Body of pancreas (tissue), 4 donors: ENCODE measurements around the gene MERTK. TPM values are rescaled to one million over a fixed set of nuclear protein-coding genes. Genes with fewer than 3 reads are reported as not detected.
"Not testable (repeated sequence)": the region's sequence is repeated elsewhere in the genome, so short reads cannot be mapped to it uniquely, and the experiment has no call there.

Source experiments
- ATAC-seq: fragments of 150-250 bp; one replicate; pipeline ENCODE4 v1.9.1; 2016
- DNase-seq, 4 donors: peaks; one replicate each; pipeline ENCODE4 v3.0.0-alpha.2; 2019
- H3K27ac ChIP-seq, 4 donors: fragments of 200-600 bp; sonication (generic); 1 replicate in 3 of 4; 2 replicates in 1 of 4; pipeline versions ENCODE4 v1.5.1 to v1.6.1; 2016 to 2019; ENCODE audit warnings: mild to moderate bottlenecking in 1 of 4, mixed read lengths in 1 of 4, moderate library complexity in 1 of 4
- H3K27me3 ChIP-seq, 2 donors: fragments of 200-600 bp; sonication (generic); one replicate each; pipeline ENCODE4 v1.6.0; 2016; ENCODE audit warnings: mild to moderate bottlenecking in 1 of 2
- H3K36me3 ChIP-seq, 2 donors: fragments of 200-600 bp; sonication (generic); replicated peaks in 1 of 2; 2 replicates each; pipeline ENCODE4 v1.5.1; 2016; ENCODE audit warnings: low read depth in 2 of 2; ENCODE audit not compliant: insufficient read depth in 1 of 2
- H3K4me1 ChIP-seq: fragments of 200-600 bp; sonication (generic); one replicate; pipeline ENCODE4 v1.6.0; 2016
- H3K4me3 ChIP-seq, 2 donors: fragments of 200-600 bp; sonication (generic); 1 replicate in 1 of 2; 2 replicates in 1 of 2; pipeline ENCODE4 v1.5.1; 2016 to 2019
- H3K9me3 ChIP-seq, 3 donors: fragments of 200-600 bp; sonication (generic); 1 replicate in 2 of 3; 2 replicates in 1 of 3; pipeline ENCODE4 v1.5.1; 2016
- POLR2A ChIP-seq, 3 donors: fragments of 450-650 bp; IDR thresholded peaks; one replicate each; pipeline ENCODE4 v1.6.1; 2016; ENCODE audit warnings: antibody characterized with exemption in 3 of 3, mild to moderate bottlenecking in 2 of 3
- WGBS, 2 donors: methylation state at CpG; one replicate each; pipeline ENCODE4 v1.1.5; 2017; 5-methylcytosine and 5-hydroxymethylcytosine counted together
- intact Hi-C: fragments of 100-400 bp; cut with DNase I; formaldehyde crosslinking; loops from one replicate; pipeline ENCODE4 v1.15.1; 2023
- total RNA-seq, 2 donors: library from RNA; depleted of rRNA; stranded (reverse); fragments of >200 nt; gene quantifications; one replicate each; pipeline ENCODE4 v1.1.0, GENCODE V29; 2016
- TF ChIP-seq, protein P1 (sequence below), 7 experiments: fragments of 450-650 bp in 4 of 7; fragments of 200-600 bp in 3 of 7; sonication (generic) in 3 of 7; IDR thresholded peaks; one replicate each; pipeline ENCODE4 v1.5.1; 2016 to 2019; ENCODE audit warnings: antibody characterized with exemption in 7 of 7

MERTK gene
- total RNA-seq, 2 donors from 2014 or later = 7.9 to 9.6 TPM

DNA sequence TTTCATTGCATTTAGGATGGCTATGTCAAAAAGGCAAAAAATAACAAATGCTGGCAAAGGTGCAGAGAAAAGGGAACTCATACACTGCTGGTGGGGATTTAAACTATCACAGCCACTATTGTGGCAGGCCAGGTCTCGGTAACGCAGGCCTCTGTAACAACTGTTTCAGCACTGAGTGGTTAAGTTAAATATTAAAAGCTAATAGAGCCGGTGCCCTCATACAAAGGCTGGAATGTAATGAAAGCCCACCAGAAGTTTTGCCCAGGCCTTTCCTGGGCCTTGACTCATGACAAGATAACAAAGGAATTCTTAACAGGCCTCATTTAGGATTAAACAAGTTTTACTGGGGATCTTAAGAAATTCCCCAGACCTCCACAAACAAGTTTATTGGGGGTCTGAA is 10.7 kb downstream of the MERTK start:
- no peak for DNase-seq
- WGBS, 2 donors = 35 to 37% methylated on average over 3 of the region's 3 CpGs
- H3K4me1 ChIP-seq = peaks cover 53% of the 10 kb centered on the region
- TF ChIP-seq, protein P1, sequence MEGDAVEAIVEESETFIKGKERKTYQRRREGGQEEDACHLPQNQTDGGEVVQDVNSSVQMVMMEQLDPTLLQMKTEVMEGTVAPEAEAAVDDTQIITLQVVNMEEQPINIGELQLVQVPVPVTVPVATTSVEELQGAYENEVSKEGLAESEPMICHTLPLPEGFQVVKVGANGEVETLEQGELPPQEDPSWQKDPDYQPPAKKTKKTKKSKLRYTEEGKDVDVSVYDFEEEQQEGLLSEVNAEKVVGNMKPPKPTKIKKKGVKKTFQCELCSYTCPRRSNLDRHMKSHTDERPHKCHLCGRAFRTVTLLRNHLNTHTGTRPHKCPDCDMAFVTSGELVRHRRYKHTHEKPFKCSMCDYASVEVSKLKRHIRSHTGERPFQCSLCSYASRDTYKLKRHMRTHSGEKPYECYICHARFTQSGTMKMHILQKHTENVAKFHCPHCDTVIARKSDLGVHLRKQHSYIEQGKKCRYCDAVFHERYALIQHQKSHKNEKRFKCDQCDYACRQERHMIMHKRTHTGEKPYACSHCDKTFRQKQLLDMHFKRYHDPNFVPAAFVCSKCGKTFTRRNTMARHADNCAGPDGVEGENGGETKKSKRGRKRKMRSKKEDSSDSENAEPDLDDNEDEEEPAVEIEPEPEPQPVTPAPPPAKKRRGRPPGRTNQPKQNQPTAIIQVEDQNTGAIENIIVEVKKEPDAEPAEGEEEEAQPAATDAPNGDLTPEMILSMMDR (IDR thresholded peaks at IDR 0.05) = no peak
- no peak for TF ChIP-seq POLR2A (IDR thresholded peaks at IDR 0.05)
- H3K27ac ChIP-seq = peak overlapping the region in 2 of 4 donors; percentile 27 to 52
- H3K4me3 ChIP-seq = no peak overlapping the region
- H3K27me3 ChIP-seq = no peaks in the 10 kb centered on the region
- no peak for ATAC-seq
- H3K9me3 ChIP-seq = no peaks in the 10 kb centered on the region
- no peaks in the 10 kb centered on the region for H3K36me3 ChIP-seq
- intact Hi-C loops = no loop called here

DNA sequence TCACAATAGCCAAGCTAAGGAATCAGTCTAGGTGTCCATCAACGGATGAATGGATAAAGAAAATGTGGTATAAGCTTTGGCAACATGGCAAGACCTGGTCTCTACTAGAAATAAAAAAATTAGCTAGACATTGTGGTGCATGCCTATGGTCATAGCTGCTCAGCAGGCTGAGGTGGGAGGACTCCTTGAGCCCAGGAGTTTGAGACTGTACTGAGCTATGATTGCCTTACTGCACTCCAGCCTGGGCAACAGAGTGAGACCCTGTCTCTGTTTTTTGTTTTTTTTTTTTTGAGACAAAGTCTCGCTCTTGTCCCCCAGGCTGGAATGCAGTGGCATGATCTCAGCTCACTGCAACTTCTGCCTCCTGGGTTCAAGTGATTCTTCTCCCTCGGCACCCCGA is 11.6 kb downstream of the MERTK start:
- not testable (repeated sequence) for H3K27me3 ChIP-seq
- WGBS, 2 donors = 90 to 93% methylated on average over 4 of the region's 4 CpGs

DNA sequence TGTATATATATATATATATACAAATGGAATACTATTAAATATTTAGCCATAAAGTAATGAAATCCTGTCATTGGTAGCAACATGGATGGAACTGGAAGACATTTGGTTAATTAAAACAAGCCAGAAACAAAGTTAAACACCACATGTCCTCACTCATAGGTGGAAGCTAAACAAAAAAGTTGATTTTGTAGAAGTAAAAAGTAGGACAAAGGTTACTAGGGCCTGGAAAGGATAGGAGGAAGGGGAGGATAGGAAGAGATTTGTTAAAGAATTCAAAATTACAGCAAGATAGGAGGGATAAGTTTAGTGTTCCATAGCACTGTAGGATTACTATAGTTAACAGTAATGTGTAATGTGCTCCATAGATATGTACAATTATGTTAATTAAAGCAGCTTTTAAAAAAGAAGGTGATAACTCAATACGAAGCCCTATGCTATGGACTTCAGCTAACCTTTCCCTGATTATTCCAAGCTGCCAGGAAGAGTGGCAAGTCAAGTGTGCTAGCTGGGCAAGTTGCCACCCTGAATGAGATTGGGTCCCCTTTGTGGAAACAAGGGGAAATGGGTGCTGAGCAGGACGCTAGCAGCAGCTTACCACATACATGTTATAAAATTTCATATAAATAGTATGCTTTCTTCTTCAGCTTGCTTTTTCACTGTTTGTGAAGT is 12.3 kb downstream of the MERTK start:
- 35 to 43% methylated on average over 2 of the region's 2 CpGs for WGBS, 2 donors

More for the DNA sequence above, 11.6 kb downstream of the MERTK start:
- DNase-seq, H3K4me3 ChIP-seq, intact Hi-C loops, H3K9me3 ChIP-seq, H3K36me3 ChIP-seq, ATAC-seq: not testable (repeated sequence)
- Histone ChIP-seq H3K27ac (peak overlapping the region in 1 of 4 donors; percentile 53), H3K4me1 (peaks cover 44% of the 10 kb centered on the region)

DNA sequence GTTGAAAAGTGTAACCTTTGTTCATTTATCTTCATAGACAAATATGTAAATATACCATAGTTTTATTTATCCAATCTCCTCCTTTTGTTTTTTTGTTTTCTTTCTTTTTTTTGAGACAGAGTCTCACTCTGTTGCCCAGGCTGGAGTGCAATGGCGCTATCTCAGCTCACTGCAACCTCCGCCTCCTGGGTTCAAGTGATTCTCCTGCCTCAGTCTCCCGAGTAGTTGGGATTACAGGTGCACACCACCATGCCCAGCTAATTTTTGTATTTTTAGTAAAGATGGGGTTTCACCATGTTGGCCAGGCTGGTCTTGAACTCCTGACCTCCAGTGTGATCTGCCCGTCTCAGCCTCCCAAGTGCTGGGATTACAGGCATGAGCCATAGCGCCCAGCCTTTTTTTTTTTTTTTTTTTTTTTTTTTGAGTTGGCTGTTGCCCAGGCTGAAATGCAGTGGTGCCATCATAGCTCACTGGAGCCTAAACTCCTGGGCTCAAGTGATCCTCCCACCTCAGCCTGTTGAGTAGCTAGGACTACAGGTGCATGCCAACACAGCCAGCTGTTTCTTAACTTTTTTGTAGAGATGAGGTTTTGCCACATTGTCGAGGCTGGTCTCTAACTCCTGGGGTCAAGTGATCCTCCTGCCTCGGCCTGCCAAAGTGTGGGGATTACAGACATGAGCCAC is 13.0 kb downstream of the MERTK start:
- ATAC-seq, H3K27me3 ChIP-seq, intact Hi-C loops, DNase-seq, H3K36me3 ChIP-seq, H3K4me3 ChIP-seq, H3K9me3 ChIP-seq: not testable (repeated sequence)
- Histone ChIP-seq H3K27ac (peak overlapping the region in 2 of 4 donors; percentile 4 to 53), H3K4me1 (peaks cover 35% of the 10 kb centered on the region)
- 84 to 91% methylated on average over 7 of the region's 7 CpGs for WGBS, 2 donors

More for the DNA sequence above, 12.3 kb downstream of the MERTK start:
- Histone ChIP-seq H3K4me1 (peaks cover 42% of the 10 kb centered on the region), H3K27ac (peak overlapping the region in 2 of 4 donors; percentile 4 to 53), H3K4me3 (no peak overlapping the region), H3K36me3 (no peaks in the 10 kb centered on the region), H3K27me3 (no peaks in the 10 kb centered on the region), H3K9me3 (no peaks in the 10 kb centered on the region)
- peak; percentile 36 to 80 (median 48) for DNase-seq
- intact Hi-C loops = no loop called here
- ATAC-seq = peak; percentile 48
- TF ChIP-seq, protein P1 (IDR thresholded peaks at IDR 0.05) = no peak
- TF ChIP-seq POLR2A (IDR thresholded peaks at IDR 0.05) = no peak

DNA sequence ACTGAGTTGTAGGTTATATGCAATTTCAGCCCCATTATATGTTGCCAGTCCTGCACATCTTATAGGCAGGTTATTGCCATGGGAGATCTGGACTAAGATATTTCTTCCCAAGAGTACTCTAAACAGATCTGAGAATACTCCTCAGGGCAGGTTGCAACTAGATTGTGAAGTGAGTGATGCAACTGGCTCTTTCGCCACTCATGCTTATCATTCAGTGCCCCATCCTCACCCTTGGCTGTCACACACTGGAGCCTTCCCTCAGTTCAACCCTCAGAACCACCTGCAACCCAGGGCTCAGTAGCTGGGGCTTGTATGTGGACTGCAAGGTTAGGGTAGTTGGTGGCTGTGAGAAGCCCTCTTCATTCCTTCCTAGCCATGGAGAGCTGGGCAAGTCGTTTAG is 14.1 kb downstream of the MERTK start:
- no peak overlapping the region for H3K27ac ChIP-seq
- DNase-seq (no peak), ATAC-seq (no peak)
- H3K36me3 ChIP-seq = no peaks in the 10 kb centered on the region
- no peak for TF ChIP-seq POLR2A (IDR thresholded peaks at IDR 0.05)
- TF ChIP-seq, protein P1 (IDR thresholded peaks at IDR 0.05) = no peak
- intact Hi-C loops = no loop called here
- H3K9me3 ChIP-seq = no peaks in the 10 kb centered on the region
- H3K27me3 ChIP-seq = no peaks in the 10 kb centered on the region
- no peak overlapping the region for H3K4me3 ChIP-seq
- H3K4me1 ChIP-seq = peaks cover 34% of the 10 kb centered on the region
- WGBS, 2 donors = 52 to 68% methylated on average over 2 of the region's 2 CpGs
